Liver (tissue), 3 donors: ENCODE data around the gene MAP7D3.

Source experiments
- EGR1 ChIP-seq, 2 donors: IDR thresholded peaks; 2 replicates each; pipeline ENCODE4 v1.6.1; 2016 to 2018; ENCODE audit warnings: antibody characterized with exemption in 2 of 2, low read depth in 2 of 2
- GABPA ChIP-seq, 2 donors: IDR thresholded peaks in 1 of 2; conservative IDR thresholded peaks in 1 of 2; 2 replicates each; pipeline ENCODE4 v1.6.1; 2016; ENCODE audit warnings: antibody characterized with exemption in 2 of 2, mild to moderate bottlenecking in 1 of 2, moderate library complexity in 1 of 2
- JUND ChIP-seq, 2 donors: IDR thresholded peaks; 2 replicates each; pipeline ENCODE4 v1.6.1; 2016; ENCODE audit warnings: antibody characterized with exemption in 2 of 2
- RAD21 ChIP-seq, 2 donors: IDR thresholded peaks; 2 replicates each; pipeline ENCODE4 v1.6.1; 2016; ENCODE audit warnings: antibody characterized with exemption in 2 of 2, mild to moderate bottlenecking in 2 of 2
- RXRA ChIP-seq, 2 donors: IDR thresholded peaks; 2 replicates each; pipeline ENCODE4 v1.6.1; 2017 to 2018; ENCODE audit warnings: antibody characterized with exemption in 2 of 2, mild to moderate bottlenecking in 1 of 2
- TAF1 ChIP-seq: conservative IDR thresholded peaks from 2 replicates; pipeline ENCODE4 v1.6.1; 2016; ENCODE audit warnings: antibody characterized with exemption, mild to moderate bottlenecking
- TF ChIP-seq, protein P1 (sequence below): IDR thresholded peaks from 2 replicates; pipeline ENCODE4 v1.6.1; 2016; ENCODE audit warnings: antibody characterized with exemption, mild to moderate bottlenecking
- TF ChIP-seq, protein P2 (sequence below): fragments of 150-350 bp; IDR thresholded peaks from 2 replicates; pipeline ENCODE4 v1.5.1; 2017; ENCODE audit warnings: improper control_type of control experiment, low read depth, low read length; ENCODE audit not compliant: missing input control
- TF ChIP-seq, protein P3 (sequence below): IDR thresholded peaks from 2 replicates; pipeline ENCODE4 v1.6.1; 2016; ENCODE audit warnings: antibody characterized with exemption
- TF ChIP-seq, protein P4 (sequence below): IDR thresholded peaks from 2 replicates; pipeline ENCODE4 v1.6.1; 2016; ENCODE audit warnings: antibody characterized with exemption
- TF ChIP-seq, protein P5 (sequence below): IDR thresholded peaks from 2 replicates; pipeline ENCODE4 v1.6.1; 2016; ENCODE audit warnings: antibody characterized with exemption
- donor health status: healthy.
- donor health status: healthy.

DNA sequence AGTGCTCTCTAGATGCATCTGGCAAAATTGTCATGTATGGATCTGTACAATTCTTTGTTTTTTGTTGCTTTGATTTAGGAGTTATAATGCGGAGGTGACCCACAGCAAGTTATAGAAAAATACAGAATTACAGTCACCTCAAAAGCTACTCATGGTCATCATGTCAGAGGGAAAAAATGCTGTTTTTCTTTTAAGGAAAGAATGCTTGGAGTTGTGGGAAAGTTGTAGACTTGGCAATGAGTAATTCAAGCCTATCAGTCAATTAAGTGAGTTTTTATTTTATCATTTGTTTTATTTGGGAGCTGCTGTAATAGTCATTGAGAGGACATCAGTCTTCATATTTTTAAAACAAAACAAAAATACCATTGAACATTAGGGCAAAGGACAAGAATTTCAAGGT lies 87.5 kb downstream of the MAP7D3 start:
- TF ChIP-seq RAD21 (IDR thresholded peaks at IDR 0.05) (no peak), GABPA (IDR thresholded peaks at IDR 0.05 in 1 of 2, conservative IDR thresholded peaks at IDR 0.05 in 1 of 2) (no peak), JUND (IDR thresholded peaks at IDR 0.05) (no peak), RXRA (IDR thresholded peaks at IDR 0.05) (no peak), TAF1 (no peak), EGR1 (IDR thresholded peaks at IDR 0.05; ENCODE audit: low read depth in 2 of 2) (no peak)
- TF ChIP-seq, protein P1, sequence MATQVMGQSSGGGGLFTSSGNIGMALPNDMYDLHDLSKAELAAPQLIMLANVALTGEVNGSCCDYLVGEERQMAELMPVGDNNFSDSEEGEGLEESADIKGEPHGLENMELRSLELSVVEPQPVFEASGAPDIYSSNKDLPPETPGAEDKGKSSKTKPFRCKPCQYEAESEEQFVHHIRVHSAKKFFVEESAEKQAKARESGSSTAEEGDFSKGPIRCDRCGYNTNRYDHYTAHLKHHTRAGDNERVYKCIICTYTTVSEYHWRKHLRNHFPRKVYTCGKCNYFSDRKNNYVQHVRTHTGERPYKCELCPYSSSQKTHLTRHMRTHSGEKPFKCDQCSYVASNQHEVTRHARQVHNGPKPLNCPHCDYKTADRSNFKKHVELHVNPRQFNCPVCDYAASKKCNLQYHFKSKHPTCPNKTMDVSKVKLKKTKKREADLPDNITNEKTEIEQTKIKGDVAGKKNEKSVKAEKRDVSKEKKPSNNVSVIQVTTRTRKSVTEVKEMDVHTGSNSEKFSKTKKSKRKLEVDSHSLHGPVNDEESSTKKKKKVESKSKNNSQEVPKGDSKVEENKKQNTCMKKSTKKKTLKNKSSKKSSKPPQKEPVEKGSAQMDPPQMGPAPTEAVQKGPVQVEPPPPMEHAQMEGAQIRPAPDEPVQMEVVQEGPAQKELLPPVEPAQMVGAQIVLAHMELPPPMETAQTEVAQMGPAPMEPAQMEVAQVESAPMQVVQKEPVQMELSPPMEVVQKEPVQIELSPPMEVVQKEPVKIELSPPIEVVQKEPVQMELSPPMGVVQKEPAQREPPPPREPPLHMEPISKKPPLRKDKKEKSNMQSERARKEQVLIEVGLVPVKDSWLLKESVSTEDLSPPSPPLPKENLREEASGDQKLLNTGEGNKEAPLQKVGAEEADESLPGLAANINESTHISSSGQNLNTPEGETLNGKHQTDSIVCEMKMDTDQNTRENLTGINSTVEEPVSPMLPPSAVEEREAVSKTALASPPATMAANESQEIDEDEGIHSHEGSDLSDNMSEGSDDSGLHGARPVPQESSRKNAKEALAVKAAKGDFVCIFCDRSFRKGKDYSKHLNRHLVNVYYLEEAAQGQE = no peak
- TF ChIP-seq, protein P2, sequence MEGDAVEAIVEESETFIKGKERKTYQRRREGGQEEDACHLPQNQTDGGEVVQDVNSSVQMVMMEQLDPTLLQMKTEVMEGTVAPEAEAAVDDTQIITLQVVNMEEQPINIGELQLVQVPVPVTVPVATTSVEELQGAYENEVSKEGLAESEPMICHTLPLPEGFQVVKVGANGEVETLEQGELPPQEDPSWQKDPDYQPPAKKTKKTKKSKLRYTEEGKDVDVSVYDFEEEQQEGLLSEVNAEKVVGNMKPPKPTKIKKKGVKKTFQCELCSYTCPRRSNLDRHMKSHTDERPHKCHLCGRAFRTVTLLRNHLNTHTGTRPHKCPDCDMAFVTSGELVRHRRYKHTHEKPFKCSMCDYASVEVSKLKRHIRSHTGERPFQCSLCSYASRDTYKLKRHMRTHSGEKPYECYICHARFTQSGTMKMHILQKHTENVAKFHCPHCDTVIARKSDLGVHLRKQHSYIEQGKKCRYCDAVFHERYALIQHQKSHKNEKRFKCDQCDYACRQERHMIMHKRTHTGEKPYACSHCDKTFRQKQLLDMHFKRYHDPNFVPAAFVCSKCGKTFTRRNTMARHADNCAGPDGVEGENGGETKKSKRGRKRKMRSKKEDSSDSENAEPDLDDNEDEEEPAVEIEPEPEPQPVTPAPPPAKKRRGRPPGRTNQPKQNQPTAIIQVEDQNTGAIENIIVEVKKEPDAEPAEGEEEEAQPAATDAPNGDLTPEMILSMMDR = no peak
- TF ChIP-seq, protein P3, sequence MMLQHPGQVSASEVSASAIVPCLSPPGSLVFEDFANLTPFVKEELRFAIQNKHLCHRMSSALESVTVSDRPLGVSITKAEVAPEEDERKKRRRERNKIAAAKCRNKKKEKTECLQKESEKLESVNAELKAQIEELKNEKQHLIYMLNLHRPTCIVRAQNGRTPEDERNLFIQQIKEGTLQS = no peak
- TF ChIP-seq, protein P4, sequence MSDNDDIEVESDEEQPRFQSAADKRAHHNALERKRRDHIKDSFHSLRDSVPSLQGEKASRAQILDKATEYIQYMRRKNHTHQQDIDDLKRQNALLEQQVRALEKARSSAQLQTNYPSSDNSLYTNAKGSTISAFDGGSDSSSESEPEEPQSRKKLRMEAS = no peak
- TF ChIP-seq, protein P5, sequence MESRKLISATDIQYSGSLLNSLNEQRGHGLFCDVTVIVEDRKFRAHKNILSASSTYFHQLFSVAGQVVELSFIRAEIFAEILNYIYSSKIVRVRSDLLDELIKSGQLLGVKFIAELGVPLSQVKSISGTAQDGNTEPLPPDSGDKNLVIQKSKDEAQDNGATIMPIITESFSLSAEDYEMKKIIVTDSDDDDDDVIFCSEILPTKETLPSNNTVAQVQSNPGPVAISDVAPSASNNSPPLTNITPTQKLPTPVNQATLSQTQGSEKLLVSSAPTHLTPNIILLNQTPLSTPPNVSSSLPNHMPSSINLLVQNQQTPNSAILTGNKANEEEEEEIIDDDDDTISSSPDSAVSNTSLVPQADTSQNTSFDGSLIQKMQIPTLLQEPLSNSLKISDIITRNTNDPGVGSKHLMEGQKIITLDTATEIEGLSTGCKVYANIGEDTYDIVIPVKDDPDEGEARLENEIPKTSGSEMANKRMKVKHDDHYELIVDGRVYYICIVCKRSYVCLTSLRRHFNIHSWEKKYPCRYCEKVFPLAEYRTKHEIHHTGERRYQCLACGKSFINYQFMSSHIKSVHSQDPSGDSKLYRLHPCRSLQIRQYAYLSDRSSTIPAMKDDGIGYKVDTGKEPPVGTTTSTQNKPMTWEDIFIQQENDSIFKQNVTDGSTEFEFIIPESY = no peak
